Activated naive CD8-positive, alpha-beta T cell (primary cell): ENCODE measurements around the gene ARAP2.

ENCODE experiments used
- H3K27ac Mint-ChIP-seq: one replicate; pipeline ENCODE4 v1.8.0; 2021; ENCODE audit warnings: mixed read lengths
- H3K27me3 Mint-ChIP-seq: one replicate; pipeline ENCODE4 v1.8.0; 2021; ENCODE audit warnings: mixed read lengths
- H3K36me3 Mint-ChIP-seq: one replicate; pipeline ENCODE4 v1.8.0; 2021; ENCODE audit warnings: mixed read lengths
- H3K4me1 Mint-ChIP-seq: one replicate; pipeline ENCODE4 v1.8.0; 2021; ENCODE audit warnings: low read depth, mixed read lengths
- H3K4me3 Mint-ChIP-seq: one replicate; pipeline ENCODE4 v1.8.0; 2021; ENCODE audit warnings: mild to moderate bottlenecking, mixed read lengths
- H3K9me3 Mint-ChIP-seq: one replicate; pipeline ENCODE4 v1.8.0; 2021; ENCODE audit warnings: low read depth, mixed read lengths

Gene ARAP2

GRCh38 chr4:36163198-36163597 lies 81.1 kb downstream of the ARAP2 start:
- Mint-ChIP-seq H3K4me3 (no peak overlapping the region), H3K4me1 (no peaks in the 10 kb centered on the region), H3K27me3 (no peaks in the 10 kb centered on the region), H3K9me3 (no peaks in the 10 kb centered on the region), H3K27ac (no peak overlapping the region), H3K36me3 (peaks cover 35% of the 10 kb centered on the region)

GRCh38 chr4:36159208-36159607 lies 85.1 kb downstream of the ARAP2 start:
- H3K4me1 Mint-ChIP-seq, result no peaks in the 10 kb centered on the region
- no peaks in the 10 kb centered on the region for H3K27me3 Mint-ChIP-seq
- H3K4me3 Mint-ChIP-seq, result no peak overlapping the region
- no peak overlapping the region for H3K27ac Mint-ChIP-seq
- H3K36me3 Mint-ChIP-seq, result peaks cover 38% of the 10 kb centered on the region
- H3K9me3 Mint-ChIP-seq, result no peaks in the 10 kb centered on the region

DNA sequence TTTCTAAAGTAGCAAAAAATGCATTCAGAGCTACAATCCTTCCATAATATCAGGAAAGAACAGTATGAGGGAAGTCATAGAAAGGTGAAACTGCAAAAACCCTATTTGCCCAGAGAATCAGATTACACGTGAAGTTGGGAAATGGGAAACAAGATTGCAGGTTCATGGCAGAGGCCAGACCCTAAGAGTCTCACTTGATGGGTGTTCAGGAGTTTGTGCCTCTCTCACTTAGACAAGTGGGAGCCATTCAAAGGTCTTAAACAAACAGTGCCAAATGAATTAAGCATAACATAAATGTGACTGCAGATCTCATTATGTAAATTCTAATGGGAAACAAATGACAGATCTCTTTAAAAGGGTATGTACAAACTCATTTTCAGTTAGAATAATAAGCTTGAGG lies 91.6 kb downstream of the ARAP2 start:
- Mint-ChIP-seq H3K4me1 (no peaks in the 10 kb centered on the region), H3K27ac (no peak overlapping the region), H3K36me3 (peaks cover 29% of the 10 kb centered on the region), H3K27me3 (no peaks in the 10 kb centered on the region), H3K4me3 (no peak overlapping the region), H3K9me3 (no peaks in the 10 kb centered on the region)

DNA sequence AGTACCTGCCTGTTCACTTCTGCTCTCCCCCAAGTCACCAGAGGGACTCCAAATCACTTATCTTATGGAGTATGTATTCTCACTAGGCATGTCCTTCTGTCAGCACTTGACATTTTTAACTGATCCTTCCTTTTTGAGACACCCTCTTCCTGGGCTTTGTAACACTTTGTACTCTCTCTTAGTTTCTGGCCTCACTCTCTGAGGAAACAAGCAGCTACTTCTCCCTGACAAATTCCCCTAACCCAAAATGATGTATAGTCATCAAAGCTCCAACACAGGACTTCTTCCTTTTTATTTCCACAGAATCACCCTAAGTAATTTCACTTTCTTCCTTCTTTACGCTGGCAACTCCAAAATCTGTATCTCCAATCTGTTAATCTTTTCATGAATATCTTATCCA lies 101.8 kb downstream of the ARAP2 start:
- H3K9me3 Mint-ChIP-seq, result no peaks in the 10 kb centered on the region
- H3K4me3 Mint-ChIP-seq, result no peak overlapping the region
- no peaks in the 10 kb centered on the region for H3K27me3 Mint-ChIP-seq
- H3K4me1 Mint-ChIP-seq, result peaks cover 7% of the 10 kb centered on the region
- H3K27ac Mint-ChIP-seq, result peak overlapping the region; percentile 0
- H3K36me3 Mint-ChIP-seq, result peaks cover 38% of the 10 kb centered on the region

GRCh38 chr4:36141186-36141585 lies 103.1 kb downstream of the ARAP2 start:
- H3K36me3 Mint-ChIP-seq, result peaks cover 33% of the 10 kb centered on the region
- no peak overlapping the region for H3K4me3 Mint-ChIP-seq
- no peaks in the 10 kb centered on the region for H3K27me3 Mint-ChIP-seq
- H3K4me1 Mint-ChIP-seq, result peaks cover 7% of the 10 kb centered on the region
- H3K9me3 Mint-ChIP-seq, result no peaks in the 10 kb centered on the region
- H3K27ac Mint-ChIP-seq, result no peak overlapping the region

DNA sequence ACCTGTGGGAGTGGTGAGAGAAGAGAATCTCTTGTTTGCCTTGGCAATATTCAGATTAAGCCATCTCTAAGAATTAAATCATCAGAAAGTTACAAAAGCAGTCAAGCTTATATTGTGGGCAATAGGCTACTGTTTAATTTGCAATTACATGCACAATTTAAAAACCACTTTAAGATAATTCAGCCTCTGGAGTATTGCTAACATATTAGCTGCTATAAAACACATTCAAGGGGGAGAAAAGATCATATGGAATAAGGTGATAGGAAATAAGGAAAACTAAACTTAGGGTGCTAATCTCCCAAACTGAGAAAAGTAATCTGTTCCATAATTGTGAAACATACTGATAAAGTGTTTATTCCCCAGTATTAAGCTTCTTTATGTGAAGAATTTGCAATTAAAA lies 103.9 kb downstream of the ARAP2 start:
- peaks cover 26% of the 10 kb centered on the region for H3K36me3 Mint-ChIP-seq
- H3K27me3 Mint-ChIP-seq, result no peaks in the 10 kb centered on the region
- no peak overlapping the region for H3K4me3 Mint-ChIP-seq
- H3K27ac Mint-ChIP-seq, result no peak overlapping the region
- H3K9me3 Mint-ChIP-seq, result no peaks in the 10 kb centered on the region
- H3K4me1 Mint-ChIP-seq, result peaks cover 7% of the 10 kb centered on the region

DNA sequence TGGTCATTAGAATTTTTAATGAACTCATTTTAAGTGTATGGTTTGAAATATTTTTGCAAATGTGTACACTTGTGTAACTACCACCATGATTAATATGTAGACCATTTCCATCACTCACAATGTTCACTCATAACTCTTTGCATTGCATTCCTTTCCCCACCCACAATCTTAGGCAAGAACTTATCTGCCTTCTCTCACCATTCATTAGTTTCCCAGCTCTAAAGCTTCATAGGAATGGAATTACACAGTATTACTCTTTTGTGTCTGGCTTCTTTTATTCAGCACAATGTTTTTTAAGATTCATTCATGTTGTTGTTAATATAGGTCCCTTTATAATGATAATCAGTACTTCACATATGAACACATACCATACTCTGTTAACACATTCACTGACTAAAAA lies 106.1 kb downstream of the ARAP2 start:
- H3K27ac Mint-ChIP-seq, result no peak overlapping the region
- H3K4me1 Mint-ChIP-seq, result peaks cover 7% of the 10 kb centered on the region
- no peaks in the 10 kb centered on the region for H3K9me3 Mint-ChIP-seq
- no peaks in the 10 kb centered on the region for H3K27me3 Mint-ChIP-seq
- no peak overlapping the region for H3K4me3 Mint-ChIP-seq
- H3K36me3 Mint-ChIP-seq, result peaks cover 13% of the 10 kb centered on the region

- Mint-ChIP-seq H3K27ac (no peak overlapping the region), H3K4me3 (no peak overlapping the region), H3K4me1 (peaks cover 2% of the 10 kb centered on the region)
These were observed 107.0 kb downstream of the ARAP2 start for GRCh38 chr4:36137336-36137735.

DNA sequence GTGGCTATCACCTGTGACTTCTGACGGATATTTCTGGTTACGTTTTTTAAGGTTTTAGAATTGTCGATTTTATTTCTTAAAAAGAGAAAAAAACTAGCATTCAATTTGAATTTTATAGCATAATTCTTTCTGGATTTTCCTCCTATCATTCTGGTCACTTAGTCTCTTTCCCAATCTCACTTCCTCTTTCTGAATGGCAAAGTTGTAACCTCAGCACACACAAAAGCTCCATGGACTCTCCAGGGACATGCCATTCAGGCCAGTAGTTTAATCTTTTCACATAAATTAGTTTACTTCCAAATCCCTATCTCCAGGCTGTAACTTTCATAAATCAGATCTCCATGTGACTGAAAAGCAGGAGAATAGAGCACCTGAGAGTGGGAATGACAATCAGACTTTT lies 110.7 kb downstream of the ARAP2 start:
- Mint-ChIP-seq H3K27me3 (no peaks in the 10 kb centered on the region), H3K4me1 (no peaks in the 10 kb centered on the region), H3K27ac (no peak overlapping the region), H3K9me3 (no peaks in the 10 kb centered on the region), H3K4me3 (no peak overlapping the region), H3K36me3 (peaks cover 14% of the 10 kb centered on the region)

More at GRCh38 chr4:36137336-36137735, 107.0 kb downstream of the ARAP2 start:
- H3K9me3 Mint-ChIP-seq, result no peaks in the 10 kb centered on the region
- H3K36me3 Mint-ChIP-seq, result peaks cover 7% of the 10 kb centered on the region
- no peaks in the 10 kb centered on the region for H3K27me3 Mint-ChIP-seq

GRCh38 chr4:36133086-36133485 lies 111.2 kb downstream of the ARAP2 start:
- Mint-ChIP-seq H3K27me3 (no peaks in the 10 kb centered on the region), H3K36me3 (peaks cover 12% of the 10 kb centered on the region), H3K9me3 (no peaks in the 10 kb centered on the region), H3K27ac (no peak overlapping the region), H3K4me3 (no peak overlapping the region), H3K4me1 (no peaks in the 10 kb centered on the region)

DNA sequence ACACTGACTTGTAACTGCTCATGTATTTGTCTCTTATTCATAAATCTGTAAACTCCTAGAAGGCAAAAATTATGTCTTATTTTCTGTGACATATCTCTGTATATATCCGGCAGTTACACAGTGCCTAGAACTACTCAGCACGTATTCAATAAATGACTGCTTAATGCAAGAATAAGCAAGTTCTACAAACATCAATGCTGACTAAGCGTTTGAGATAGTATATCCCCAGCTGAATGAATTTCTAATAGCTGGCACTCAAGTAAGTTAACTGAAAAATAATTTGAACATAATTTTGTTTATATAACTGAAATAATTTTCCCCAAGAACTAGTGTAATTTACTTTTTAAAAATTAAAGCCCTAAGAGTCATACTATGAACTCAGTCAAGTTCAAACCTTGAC lies 113.7 kb downstream of the ARAP2 start:
- H3K36me3 Mint-ChIP-seq, result peaks cover 15% of the 10 kb centered on the region
- no peak overlapping the region for H3K4me3 Mint-ChIP-seq
- no peaks in the 10 kb centered on the region for H3K27me3 Mint-ChIP-seq
- no peaks in the 10 kb centered on the region for H3K9me3 Mint-ChIP-seq
- H3K27ac Mint-ChIP-seq, result no peak overlapping the region
- no peaks in the 10 kb centered on the region for H3K4me1 Mint-ChIP-seq

- Mint-ChIP-seq H3K27me3 (no peaks in the 10 kb centered on the region), H3K9me3 (no peaks in the 10 kb centered on the region), H3K4me3 (no peak overlapping the region), H3K36me3 (peaks cover 28% of the 10 kb centered on the region), H3K4me1 (no peaks in the 10 kb centered on the region), H3K27ac (no peak overlapping the region)
These were observed 115.6 kb downstream of the ARAP2 start for GRCh38 chr4:36128689-36129088.

GRCh38 chr4:36123906-36124305 lies 120.4 kb downstream of the ARAP2 start:
- H3K4me3 Mint-ChIP-seq, result no peak overlapping the region
- H3K4me1 Mint-ChIP-seq, result no peaks in the 10 kb centered on the region
- peaks cover 33% of the 10 kb centered on the region for H3K36me3 Mint-ChIP-seq
- no peak overlapping the region for H3K27ac Mint-ChIP-seq
- no peaks in the 10 kb centered on the region for H3K9me3 Mint-ChIP-seq
- H3K27me3 Mint-ChIP-seq, result no peaks in the 10 kb centered on the region

GRCh38 chr4:36115312-36115711 lies 129.0 kb downstream of the ARAP2 start:
- no peak overlapping the region for H3K27ac Mint-ChIP-seq
- no peaks in the 10 kb centered on the region for H3K4me1 Mint-ChIP-seq
- no peak overlapping the region for H3K4me3 Mint-ChIP-seq
- no peaks in the 10 kb centered on the region for H3K9me3 Mint-ChIP-seq
- no peaks in the 10 kb centered on the region for H3K27me3 Mint-ChIP-seq
- H3K36me3 Mint-ChIP-seq, result peaks cover 27% of the 10 kb centered on the region

GRCh38 chr4:36111172-36111571 lies 133.1 kb downstream of the ARAP2 start:
- no peak overlapping the region for H3K27ac Mint-ChIP-seq
- H3K27me3 Mint-ChIP-seq, result no peaks in the 10 kb centered on the region
- peaks cover 23% of the 10 kb centered on the region for H3K36me3 Mint-ChIP-seq
- no peak overlapping the region for H3K4me3 Mint-ChIP-seq
- H3K9me3 Mint-ChIP-seq, result no peaks in the 10 kb centered on the region
- no peaks in the 10 kb centered on the region for H3K4me1 Mint-ChIP-seq

- Mint-ChIP-seq H3K4me1 (no peaks in the 10 kb centered on the region), H3K9me3 (peaks cover 6% of the 10 kb centered on the region), H3K27me3 (no peaks in the 10 kb centered on the region), H3K4me3 (no peak overlapping the region), H3K36me3 (peaks cover 33% of the 10 kb centered on the region), H3K27ac (no peak overlapping the region)
These were observed 144.8 kb downstream of the ARAP2 start for GRCh38 chr4:36099509-36099908.

GRCh38 chr4:36094995-36095394 lies 149.3 kb downstream of the ARAP2 start:
- Mint-ChIP-seq H3K4me1 (no peaks in the 10 kb centered on the region), H3K36me3 (peaks cover 26% of the 10 kb centered on the region), H3K4me3 (no peak overlapping the region), H3K27ac (no peak overlapping the region), H3K27me3 (no peaks in the 10 kb centered on the region), H3K9me3 (no peaks in the 10 kb centered on the region)
